WTC11 (cell line): ENCODE data around the gene MORN1. TPM values are rescaled to one million over a fixed set of nuclear protein-coding genes. Genes with fewer than 3 reads are reported as not detected.

ENCODE experiments used
- ATAC-seq: fragments of 200-7000 bp; cut with Tn5 transposase; 2 replicates; pipeline ENCODE4 v1.10.0; 2021; ENCODE audit warnings: mild to moderate bottlenecking, moderate library complexity
- CTCF ChIA-PET: fragments of 300-600 bp; sonication (Branson Sonifier 250); formaldehyde crosslinking; loops from one replicate; lab custom pipeline; 2021; ENCODE audit warnings: antibody characterized with exemption; lab: Charles Lee
- POLR2A ChIA-PET: fragments of 350-600 bp; sonication (Branson Sonifier 250); formaldehyde crosslinking; loops from one replicate; lab custom pipeline; 2021; ENCODE audit warnings: antibody characterized with exemption; lab: Charles Lee
- DNase-seq: peaks from one replicate; pipeline ENCODE4 v3.0.0; 2021; ENCODE audit warnings: low spot score
- H3K27ac Mint-ChIP-seq: 2 replicates; pipeline ENCODE4 v1.8.0; 2021; ENCODE audit warnings: mixed read lengths
- H3K27me3 Mint-ChIP-seq: 2 replicates; pipeline ENCODE4 v1.8.0; 2021; ENCODE audit warnings: low read depth, mild to moderate bottlenecking, moderate library complexity, mixed read lengths
- H3K36me3 Mint-ChIP-seq: 2 replicates; pipeline ENCODE4 v1.8.0; 2021; ENCODE audit warnings: mixed read lengths
- H3K4me1 Mint-ChIP-seq: 2 replicates; pipeline ENCODE4 v1.8.0; 2022; ENCODE audit warnings: mixed read lengths
- H3K4me3 Mint-ChIP-seq: 2 replicates; pipeline ENCODE4 v1.8.0; 2021; ENCODE audit warnings: mild to moderate bottlenecking, moderate library complexity, mixed read lengths
- H3K9me3 Mint-ChIP-seq: 2 replicates; pipeline ENCODE4 v1.8.0; 2021; ENCODE audit warnings: mixed read lengths
- AFF4 ChIP-seq: sonication (generic); formaldehyde crosslinking; IDR thresholded peaks from 2 replicates; pipeline ENCODE4 v1.8.1; 2023; ENCODE audit warnings: mild to moderate bottlenecking, missing genetic modification reagents, borderline replicate concordance
- ATF6 ChIP-seq: sonication (generic); formaldehyde crosslinking; IDR thresholded peaks from 2 replicates; pipeline ENCODE4 v1.8.1; 2023; ENCODE audit warnings: mild to moderate bottlenecking, missing genetic modification reagents
- ELF4 ChIP-seq: sonication (generic); formaldehyde crosslinking; IDR thresholded peaks from 2 replicates; pipeline ENCODE4 v1.8.1; 2022; ENCODE audit warnings: low read depth, mild to moderate bottlenecking, moderate library complexity, missing genetic modification reagents
- ETV6 ChIP-seq: sonication (generic); formaldehyde crosslinking; IDR thresholded peaks from 2 replicates; pipeline ENCODE4 v1.8.1; 2022; ENCODE audit warnings: mild to moderate bottlenecking, missing genetic modification reagents
- FOXK1 ChIP-seq: sonication (generic); formaldehyde crosslinking; IDR thresholded peaks from 2 replicates; pipeline ENCODE4 v1.8.0; 2022; ENCODE audit warnings: mild to moderate bottlenecking, moderate library complexity, missing genetic modification reagents
- GRHL2 ChIP-seq: fragments of 250-450 bp; sonication (Bioruptor Pico); IDR thresholded peaks from 2 replicates; pipeline ENCODE4 v1.8.0; 2022; ENCODE audit warnings: mild to moderate bottlenecking, moderate library complexity; ENCODE audit not compliant: insufficient replicate concordance, severe bottlenecking
- HMGXB4 ChIP-seq: sonication (generic); formaldehyde crosslinking; IDR thresholded peaks from 2 replicates; pipeline ENCODE4 v1.8.1; 2023; ENCODE audit warnings: mild to moderate bottlenecking, moderate library complexity, missing genetic modification reagents
- NFATC4 ChIP-seq: fragments of 250-450 bp; sonication (Bioruptor Pico); IDR thresholded peaks from 2 replicates; pipeline ENCODE4 v1.9.0; 2021; ENCODE audit warnings: mild to moderate bottlenecking
- NFE2L1 ChIP-seq: sonication (generic); formaldehyde crosslinking; IDR thresholded peaks from 2 replicates; pipeline ENCODE4 v1.8.1; 2023; ENCODE audit warnings: missing genetic modification reagents
- NR2C2 ChIP-seq: sonication (generic); formaldehyde crosslinking; IDR thresholded peaks from 2 replicates; pipeline ENCODE4 v1.8.0; 2022; ENCODE audit warnings: mild to moderate bottlenecking, missing genetic modification reagents
- PRRX2 ChIP-seq: fragments of 250-450 bp; sonication (Bioruptor Pico); IDR thresholded peaks from 2 replicates; pipeline ENCODE4 v1.8.0; 2021; ENCODE audit warnings: mild to moderate bottlenecking
- SMAD3 ChIP-seq: sonication (generic); formaldehyde crosslinking; IDR thresholded peaks from 2 replicates; pipeline ENCODE4 v1.8.0; 2022; ENCODE audit warnings: missing genetic modification reagents, mild to moderate bottlenecking, borderline replicate concordance
- ZNF416 ChIP-seq: fragments of 250-450 bp; sonication (Bioruptor Pico); IDR thresholded peaks from 2 replicates; pipeline ENCODE4 v1.9.0; 2021; ENCODE audit warnings: mild to moderate bottlenecking, inconsistent platforms
- ZNF671 ChIP-seq: fragments of 250-450 bp; sonication (Bioruptor Pico); IDR thresholded peaks from 2 replicates; pipeline ENCODE4 v1.8.0; 2021; ENCODE audit warnings: mild to moderate bottlenecking
- total RNA-seq: library from RNA; stranded (reverse); gene quantifications from 3 replicates; pipeline ENCODE4 v1.2.3, GENCODE V29; 2021
- TF ChIP-seq, protein P1 (sequence below): sonication (generic); formaldehyde crosslinking; conservative IDR thresholded peaks from 2 replicates; pipeline ENCODE4 v1.8.1; 2023; ENCODE audit warnings: mild to moderate bottlenecking, low read depth, missing genetic modification reagents, moderate library complexity
- TF ChIP-seq, protein P2 (sequence below): sonication (generic); formaldehyde crosslinking; IDR thresholded peaks from 2 replicates; pipeline ENCODE4 v1.8.0; 2022; ENCODE audit warnings: mild to moderate bottlenecking, missing genetic modification reagents

MORN1 gene
- total RNA-seq, 1 experiment from 2014 or later = 14.5 TPM

DNA sequence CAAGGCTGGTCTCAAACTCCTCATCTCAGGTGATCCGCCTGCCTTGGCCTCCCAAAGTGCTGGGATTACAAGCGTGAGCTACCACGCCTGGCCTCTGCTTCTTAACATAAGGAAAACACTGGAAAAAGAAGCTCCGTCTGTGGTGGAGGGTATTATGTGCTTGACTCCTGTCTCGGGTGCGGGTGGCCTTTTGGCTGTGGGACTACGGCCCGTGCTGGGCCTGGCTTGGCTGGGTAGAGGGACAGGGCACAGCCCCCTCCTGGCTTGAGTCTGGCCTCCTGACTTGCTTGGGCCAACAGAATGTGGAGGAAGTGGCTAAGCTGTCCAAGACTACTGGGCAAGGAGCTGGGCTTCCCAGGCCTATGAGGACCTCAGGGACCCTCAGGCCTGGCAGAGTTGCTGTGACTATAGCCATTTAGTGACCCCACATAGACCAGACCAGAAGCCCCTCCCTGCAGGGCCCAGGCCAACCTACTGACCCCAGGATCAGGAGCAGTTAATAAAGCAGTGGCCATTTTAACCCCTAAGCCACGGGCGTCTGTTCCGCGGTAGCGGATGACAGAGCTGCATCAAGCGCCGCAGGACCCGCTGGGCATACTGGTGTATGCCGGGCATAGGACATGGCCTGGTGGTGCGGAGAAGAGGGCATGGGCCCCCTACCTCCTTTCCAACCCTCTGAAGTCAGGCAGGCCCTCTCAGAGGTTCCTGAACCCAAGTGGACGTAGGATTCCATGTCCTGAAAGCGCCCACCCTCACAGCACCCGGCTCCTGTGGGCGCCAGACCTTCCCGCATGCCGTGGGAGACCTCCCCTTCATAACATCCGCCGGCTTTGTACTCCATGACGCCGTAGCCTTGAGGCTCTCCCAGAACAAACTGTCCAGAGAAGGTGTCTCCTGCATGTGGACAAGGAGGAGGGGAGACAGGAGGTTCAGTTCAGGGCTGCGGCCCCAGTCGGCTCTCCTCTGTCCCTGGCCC lies 4.4 kb downstream of the MORN1 start (continued):
- TF ChIP-seq, protein P1, sequence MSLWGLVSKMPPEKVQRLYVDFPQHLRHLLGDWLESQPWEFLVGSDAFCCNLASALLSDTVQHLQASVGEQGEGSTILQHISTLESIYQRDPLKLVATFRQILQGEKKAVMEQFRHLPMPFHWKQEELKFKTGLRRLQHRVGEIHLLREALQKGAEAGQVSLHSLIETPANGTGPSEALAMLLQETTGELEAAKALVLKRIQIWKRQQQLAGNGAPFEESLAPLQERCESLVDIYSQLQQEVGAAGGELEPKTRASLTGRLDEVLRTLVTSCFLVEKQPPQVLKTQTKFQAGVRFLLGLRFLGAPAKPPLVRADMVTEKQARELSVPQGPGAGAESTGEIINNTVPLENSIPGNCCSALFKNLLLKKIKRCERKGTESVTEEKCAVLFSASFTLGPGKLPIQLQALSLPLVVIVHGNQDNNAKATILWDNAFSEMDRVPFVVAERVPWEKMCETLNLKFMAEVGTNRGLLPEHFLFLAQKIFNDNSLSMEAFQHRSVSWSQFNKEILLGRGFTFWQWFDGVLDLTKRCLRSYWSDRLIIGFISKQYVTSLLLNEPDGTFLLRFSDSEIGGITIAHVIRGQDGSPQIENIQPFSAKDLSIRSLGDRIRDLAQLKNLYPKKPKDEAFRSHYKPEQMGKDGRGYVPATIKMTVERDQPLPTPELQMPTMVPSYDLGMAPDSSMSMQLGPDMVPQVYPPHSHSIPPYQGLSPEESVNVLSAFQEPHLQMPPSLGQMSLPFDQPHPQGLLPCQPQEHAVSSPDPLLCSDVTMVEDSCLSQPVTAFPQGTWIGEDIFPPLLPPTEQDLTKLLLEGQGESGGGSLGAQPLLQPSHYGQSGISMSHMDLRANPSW (CRISPR knock-in tag) = no peak
- TF ChIP-seq SMAD3 (CRISPR knock-in tag) = no peak
- no peak for TF ChIP-seq NFATC4 (CRISPR knock-in tag)

DNA sequence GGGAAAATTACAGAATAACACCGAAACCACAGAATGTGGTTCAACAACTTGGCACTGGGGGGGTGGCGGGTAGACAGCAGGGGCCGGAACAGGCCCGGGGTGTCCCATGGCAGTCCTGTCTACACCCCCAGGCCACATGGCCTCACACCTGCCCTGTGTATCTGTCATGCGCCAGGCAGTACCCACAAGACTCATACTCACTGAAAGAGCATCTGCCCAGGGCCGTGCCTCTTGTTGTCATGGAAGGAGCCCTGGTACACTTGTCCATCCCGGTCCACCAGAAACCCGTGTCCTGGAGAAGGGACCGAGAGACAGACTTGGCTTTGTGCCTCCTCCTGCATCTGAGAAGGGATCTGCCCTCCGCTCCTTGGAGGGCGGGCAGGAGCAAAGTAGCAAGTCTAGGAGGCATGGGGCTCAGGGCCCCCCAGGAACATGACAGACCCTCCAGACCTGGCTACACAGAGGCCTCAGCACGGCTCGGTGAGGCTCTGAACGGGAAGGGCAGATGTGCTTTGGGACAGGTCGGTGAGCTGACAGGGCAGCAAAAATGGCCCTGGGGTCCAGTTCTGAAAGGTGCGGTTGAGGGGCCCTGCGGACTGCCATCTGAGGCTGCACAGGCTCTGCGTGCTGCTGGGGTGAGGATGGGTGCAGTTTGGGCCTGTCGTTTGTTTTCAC lies 5.6 kb downstream of the MORN1 start:
- DNase-seq = no peak
- Mint-ChIP-seq H3K4me1 (peaks cover 6% of the 10 kb centered on the region), H3K4me3 (no peak overlapping the region), H3K27ac (no peak overlapping the region), H3K9me3 (no peaks in the 10 kb centered on the region), H3K27me3 (no peaks in the 10 kb centered on the region), H3K36me3 (no peaks in the 10 kb centered on the region)
- CTCF ChIA-PET = interaction anchor here (0.6 kb wide), 2 partner anchors 180 to 191 kb away, joined by 4 to 5 read pairs; partner anchors contain the start of gene FAAP20
- POLR2A ChIA-PET = interaction anchor here (0.5 kb wide), 1 partner anchor 193 kb away, joined by 3 read pairs; no protein-coding TSS in a partner anchor
- ATAC-seq = no peak
- TF ChIP-seq, protein P2, sequence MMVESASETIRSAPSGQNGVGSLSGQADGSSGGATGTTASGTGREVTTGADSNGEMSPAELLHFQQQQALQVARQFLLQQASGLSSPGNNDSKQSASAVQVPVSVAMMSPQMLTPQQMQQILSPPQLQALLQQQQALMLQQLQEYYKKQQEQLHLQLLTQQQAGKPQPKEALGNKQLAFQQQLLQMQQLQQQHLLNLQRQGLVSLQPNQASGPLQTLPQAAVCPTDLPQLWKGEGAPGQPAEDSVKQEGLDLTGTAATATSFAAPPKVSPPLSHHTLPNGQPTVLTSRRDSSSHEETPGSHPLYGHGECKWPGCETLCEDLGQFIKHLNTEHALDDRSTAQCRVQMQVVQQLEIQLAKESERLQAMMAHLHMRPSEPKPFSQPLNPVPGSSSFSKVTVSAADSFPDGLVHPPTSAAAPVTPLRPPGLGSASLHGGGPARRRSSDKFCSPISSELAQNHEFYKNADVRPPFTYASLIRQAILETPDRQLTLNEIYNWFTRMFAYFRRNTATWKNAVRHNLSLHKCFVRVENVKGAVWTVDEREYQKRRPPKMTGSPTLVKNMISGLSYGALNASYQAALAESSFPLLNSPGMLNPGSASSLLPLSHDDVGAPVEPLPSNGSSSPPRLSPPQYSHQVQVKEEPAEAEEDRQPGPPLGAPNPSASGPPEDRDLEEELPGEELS (CRISPR knock-in tag) = no peak
- no peak for TF ChIP-seq PRRX2 (CRISPR knock-in tag)
- TF ChIP-seq ETV6 (CRISPR knock-in tag) = no peak
- no peak for TF ChIP-seq NFE2L1 (CRISPR knock-in tag)
- no peak for TF ChIP-seq NR2C2
- no peak for TF ChIP-seq HMGXB4 (CRISPR knock-in tag)
- no peak for TF ChIP-seq FOXK1 (CRISPR knock-in tag)
- no peak for TF ChIP-seq GRHL2 (CRISPR knock-in tag)
- TF ChIP-seq SMAD3 (CRISPR knock-in tag) = no peak
- no peak for TF ChIP-seq AFF4 (CRISPR knock-in tag)
- TF ChIP-seq ATF6 = no peak
- no peak for TF ChIP-seq ELF4
- no peak for TF ChIP-seq ZNF671 (CRISPR knock-in tag)
- no peak for TF ChIP-seq ZNF416 (CRISPR knock-in tag)
